ENCODE data around the gene FMN1.

Gene FMN1

GRCh38 chr15:33215941-33216872 lies 21.7 kb upstream of the FMN1 start:
- Histone ChIP-seq H3K36me3 (replicated peaks) (no peaks in the 10 kb centered on the region), H3K27ac (no peak overlapping the region), H3K27me3 (replicated peaks) (no peaks in the 10 kb centered on the region), H3K4me3 (ENCODE audit: low read depth, low read length) (no peak overlapping the region)
- peak; percentile 70 for TF ChIP-seq CTCF (IDR thresholded peaks at IDR 0.05; ENCODE audit: low read depth, low read length, missing control alignments)
- DNase-seq: peak; percentile 14
- in situ Hi-C loops (cut with HindIII; ENCODE audit: low pct_ligation_motif_present, low sequenced_read_pairs): no loop called here

- H3K36me3 ChIP-seq (replicated peaks): no peaks in the 10 kb centered on the region
- H3K4me3 ChIP-seq (ENCODE audit: low read depth, low read length): no peak overlapping the region
- no peak for DNase-seq
- no peak for TF ChIP-seq CTCF (IDR thresholded peaks at IDR 0.05; ENCODE audit: low read depth, low read length, missing control alignments)
- no peaks in the 10 kb centered on the region for H3K27me3 ChIP-seq (replicated peaks)
- in situ Hi-C loops (cut with HindIII; ENCODE audit: low pct_ligation_motif_present, low sequenced_read_pairs): no loop called here
- no peak overlapping the region for H3K27ac ChIP-seq
These were observed 16.8 kb upstream of the FMN1 start for GRCh38 chr15:33211176-33211808.

- in situ Hi-C loops (cut with HindIII; ENCODE audit: low pct_ligation_motif_present, low sequenced_read_pairs): no loop called here
- no peak for DNase-seq
These were observed 15.3 kb upstream of the FMN1 start for GRCh38 chr15:33209575-33210481.

GRCh38 chr15:33207646-33208045 lies 13.1 kb upstream of the FMN1 start:
- in situ Hi-C loops (cut with HindIII; ENCODE audit: low pct_ligation_motif_present, low sequenced_read_pairs): no loop called here
- Histone ChIP-seq H3K27me3 (replicated peaks) (no peaks in the 10 kb centered on the region), H3K4me3 (ENCODE audit: low read depth, low read length) (no peak overlapping the region), H3K27ac (no peak overlapping the region), H3K36me3 (replicated peaks) (no peaks in the 10 kb centered on the region)
- TF ChIP-seq CTCF (IDR thresholded peaks at IDR 0.05; ENCODE audit: low read depth, low read length, missing control alignments): no peak
- no peak for DNase-seq

More at GRCh38 chr15:33209575-33210481, 15.3 kb upstream of the FMN1 start:
- H3K27ac ChIP-seq: no peak overlapping the region
- no peaks in the 10 kb centered on the region for H3K36me3 ChIP-seq (replicated peaks)
- TF ChIP-seq CTCF (IDR thresholded peaks at IDR 0.05; ENCODE audit: low read depth, low read length, missing control alignments): no peak
- no peaks in the 10 kb centered on the region for H3K27me3 ChIP-seq (replicated peaks)
- H3K4me3 ChIP-seq (ENCODE audit: low read depth, low read length): no peak overlapping the region

- no peak overlapping the region for H3K4me3 ChIP-seq (ENCODE audit: low read depth, low read length)
- H3K27ac ChIP-seq: no peak overlapping the region
- no peaks in the 10 kb centered on the region for H3K36me3 ChIP-seq (replicated peaks)
- TF ChIP-seq CTCF (IDR thresholded peaks at IDR 0.05; ENCODE audit: low read depth, low read length, missing control alignments): no peak
- DNase-seq: no peak
- no peaks in the 10 kb centered on the region for H3K27me3 ChIP-seq (replicated peaks)
- in situ Hi-C loops (cut with HindIII; ENCODE audit: low pct_ligation_motif_present, low sequenced_read_pairs): no loop called here
These were observed 11.9 kb upstream of the FMN1 start for GRCh38 chr15:33206366-33206765.

All from brain microvascular endothelial cell (primary cell).